ENCODE results near the gene PPP2R5C.

DNA sequence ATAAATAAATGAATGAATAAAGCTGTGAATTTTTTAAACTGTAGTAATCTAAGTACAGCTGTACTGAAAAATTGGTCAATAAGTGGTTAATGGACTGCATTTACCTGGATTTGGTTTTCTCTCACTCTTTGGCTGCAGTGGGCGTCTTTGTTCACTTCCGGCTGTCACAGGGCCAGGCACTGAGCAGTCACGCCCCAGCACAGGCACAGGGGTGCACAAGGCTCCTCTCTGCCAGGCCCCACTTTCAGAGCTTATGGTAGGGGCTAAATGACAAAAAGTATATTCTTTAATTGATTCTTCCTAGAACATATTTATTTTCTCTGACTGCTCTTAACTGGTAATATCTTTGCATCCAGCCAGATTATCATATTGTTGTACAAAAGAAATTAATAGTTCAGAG, 132.2 kb downstream of the PPP2R5C start:
- TF ChIP-seq CTCF (IDR thresholded peaks at IDR 0.05; ENCODE audit: extremely low read depth in 1 of 2, insufficient read depth in 1 of 2, low read depth in 1 of 2, low read length in 2 of 2), result no peak
- TF ChIP-seq, protein P1, sequence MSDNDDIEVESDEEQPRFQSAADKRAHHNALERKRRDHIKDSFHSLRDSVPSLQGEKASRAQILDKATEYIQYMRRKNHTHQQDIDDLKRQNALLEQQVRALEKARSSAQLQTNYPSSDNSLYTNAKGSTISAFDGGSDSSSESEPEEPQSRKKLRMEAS (IDR thresholded peaks at IDR 0.05; ENCODE audit: insufficient read depth, insufficient read length), result no peak
